Measurements from ENCODE around the gene NDUFB2. TPM values are rescaled to one million over a fixed set of nuclear protein-coding genes. Genes with fewer than 3 reads are reported as not detected.
A peak's percentile ranks its signal among the peaks of the same experiment; 100 is the strongest.

NDUFB2 gene
- total and polyA plus RNA-seq, 2 donors (not counting 1 experiment from before 2014, with no cell fraction given) = 67.9 to 171 TPM

DNA sequence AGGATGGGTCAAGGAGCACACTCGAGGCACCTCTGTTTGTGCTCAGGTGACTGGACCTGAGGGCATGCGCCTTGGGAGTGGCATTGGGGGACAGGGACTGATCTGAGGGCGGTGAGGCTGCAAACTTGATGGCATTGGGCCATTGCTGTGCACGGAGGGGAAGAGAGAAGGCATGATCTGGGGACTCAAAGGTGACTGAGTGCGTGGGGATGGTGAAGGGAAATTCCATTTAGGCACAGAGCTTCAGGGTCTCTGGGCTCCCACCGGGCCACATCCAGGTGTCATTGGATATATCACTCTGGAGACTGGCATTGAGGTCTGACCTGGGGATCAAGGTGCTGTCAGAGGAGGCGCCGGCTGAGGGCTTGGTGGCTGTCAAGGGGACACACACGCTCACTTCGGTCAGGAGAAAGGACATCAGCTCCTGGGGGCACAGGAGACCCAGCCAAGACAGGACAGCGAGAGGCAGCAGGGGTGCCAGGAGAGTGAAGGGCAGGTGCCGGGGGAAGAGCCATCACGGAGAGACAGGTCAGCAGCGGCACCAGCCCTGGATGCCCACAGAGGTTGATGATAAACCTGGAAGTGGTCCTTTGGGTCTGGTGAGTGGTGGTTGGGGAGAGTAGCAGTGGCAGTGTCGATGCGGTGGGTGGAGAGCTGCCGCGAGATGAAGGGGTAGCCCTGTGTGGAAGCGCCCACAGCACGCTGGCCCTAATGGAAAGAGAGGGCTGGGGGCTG, 18.3 kb upstream of the NDUFB2 start:
- Histone ChIP-seq H3K4me2 (replicated peaks; ENCODE audit: low read depth, low read length, poor library complexity, severe bottlenecking) (peak overlapping the region; percentile 6), H3K36me3 (replicated peaks in 1 of 2; ENCODE audit: control extremely low read depth in 1 of 2, control insufficient read depth in 1 of 2, extremely low read depth in 1 of 2, insufficient read depth in 2 of 2, low read length in 1 of 2) (peaks cover 0 to 32% of the 10 kb centered on the region in 2 experiments), H3K9me3 (ENCODE audit: control extremely low read depth in 1 of 3, control insufficient read depth in 2 of 3, insufficient read depth in 1 of 3, low read length in 2 of 3) (peaks cover 0 to 7% (median 0%) of the 10 kb centered on the region in 3 donors), H2AFZ (ENCODE audit: insufficient read depth, low read depth, low read length, poor library complexity, severe bottlenecking) (no peak overlapping the region), H3K4me3 (ENCODE audit: control extremely low read depth in 1 of 5, extremely low read depth in 1 of 5, insufficient read depth in 1 of 5, low read depth in 2 of 5, low read length in 4 of 5) (no peak overlapping the region), H3K27me3 (replicated peaks in 1 of 4; ENCODE audit: control extremely low read depth in 1 of 4, control insufficient read depth in 3 of 4, insufficient read depth in 4 of 4, low read length in 3 of 4) (no peaks in the 10 kb centered on the region), H3K27ac (ENCODE audit: low read length in 2 of 2) (no peak overlapping the region), H3K9ac (ENCODE audit: low read length) (no peak overlapping the region), H3K4me1 (ENCODE audit: control insufficient read depth in 2 of 2, insufficient read depth in 2 of 2, low read length in 2 of 2) (peaks cover 42 to 48% of the 10 kb centered on the region in 2 donors), H3K79me2 (ENCODE audit: control insufficient read depth, insufficient read depth, low read length) (peaks cover 40% of the 10 kb centered on the region), H4K20me1 (ENCODE audit: control insufficient read depth, insufficient read depth, low read length, poor library complexity, severe bottlenecking) (no peaks in the 10 kb centered on the region)
- Mint-ChIP-seq H3K27ac (peak overlapping the region; percentile 51), H3K4me3 (no peak overlapping the region), H3K4me1 (peaks cover 45% of the 10 kb centered on the region), H3K27me3 (no peaks in the 10 kb centered on the region), H3K9me3 (ENCODE audit: insufficient read depth) (no peaks in the 10 kb centered on the region)
- no peak for DNase-seq
- 99% methylated on average over 20 of the region's 20 CpGs for WGBS (ENCODE audit: insufficient coverage)
- ChIA-PET CTCF (interaction anchor here (1.1 to 3.2 kb wide), 2 partner anchors 25 to 133 kb away, joined by 3 to 17 read pairs; no protein-coding TSS in a partner anchor), POLR2A (no interaction called here)
- no peak for ATAC-seq (ENCODE audit: low read depth)
- intact Hi-C loops (cut with micrococcal nuclease) = loop anchor here (10.0 kb wide), 2 partner anchors 283 to 1333 kb away; partner anchors contain the start of genes FMC1 and SLC37A3
- no peak for TF ChIP-seq EZH2 (IDR thresholded peaks at IDR 0.05; ENCODE audit: borderline replicate concordance, insufficient read depth, low read depth, low read length, poor library complexity, severe bottlenecking)
- TF ChIP-seq, protein P1, sequence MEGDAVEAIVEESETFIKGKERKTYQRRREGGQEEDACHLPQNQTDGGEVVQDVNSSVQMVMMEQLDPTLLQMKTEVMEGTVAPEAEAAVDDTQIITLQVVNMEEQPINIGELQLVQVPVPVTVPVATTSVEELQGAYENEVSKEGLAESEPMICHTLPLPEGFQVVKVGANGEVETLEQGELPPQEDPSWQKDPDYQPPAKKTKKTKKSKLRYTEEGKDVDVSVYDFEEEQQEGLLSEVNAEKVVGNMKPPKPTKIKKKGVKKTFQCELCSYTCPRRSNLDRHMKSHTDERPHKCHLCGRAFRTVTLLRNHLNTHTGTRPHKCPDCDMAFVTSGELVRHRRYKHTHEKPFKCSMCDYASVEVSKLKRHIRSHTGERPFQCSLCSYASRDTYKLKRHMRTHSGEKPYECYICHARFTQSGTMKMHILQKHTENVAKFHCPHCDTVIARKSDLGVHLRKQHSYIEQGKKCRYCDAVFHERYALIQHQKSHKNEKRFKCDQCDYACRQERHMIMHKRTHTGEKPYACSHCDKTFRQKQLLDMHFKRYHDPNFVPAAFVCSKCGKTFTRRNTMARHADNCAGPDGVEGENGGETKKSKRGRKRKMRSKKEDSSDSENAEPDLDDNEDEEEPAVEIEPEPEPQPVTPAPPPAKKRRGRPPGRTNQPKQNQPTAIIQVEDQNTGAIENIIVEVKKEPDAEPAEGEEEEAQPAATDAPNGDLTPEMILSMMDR (IDR thresholded peaks at IDR 0.05) = no peak

DNA sequence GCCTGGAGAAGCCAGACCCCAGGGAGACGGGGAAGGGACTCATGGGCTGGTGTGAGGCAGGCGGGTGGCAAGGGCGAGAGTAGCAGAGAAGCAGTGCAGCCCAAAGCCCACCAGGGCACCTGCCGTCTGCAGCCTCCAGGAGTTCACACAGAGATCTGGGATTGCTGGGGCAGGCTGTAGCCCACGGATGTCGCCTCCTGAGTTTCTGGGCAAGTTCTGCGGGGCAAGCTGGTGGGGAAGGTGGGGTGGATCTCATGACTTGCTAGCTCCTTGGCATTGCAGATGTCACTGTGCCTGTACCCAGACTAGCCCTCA, 17.7 kb upstream of the NDUFB2 start:
- Histone ChIP-seq H2AFZ (ENCODE audit: insufficient read depth, low read depth, low read length, poor library complexity, severe bottlenecking) (no peak overlapping the region), H3K4me3 (ENCODE audit: control extremely low read depth in 1 of 5, extremely low read depth in 1 of 5, insufficient read depth in 1 of 5, low read depth in 2 of 5, low read length in 4 of 5) (no peak overlapping the region), H3K36me3 (replicated peaks in 1 of 2; ENCODE audit: control extremely low read depth in 1 of 2, control insufficient read depth in 1 of 2, extremely low read depth in 1 of 2, insufficient read depth in 2 of 2, low read length in 1 of 2) (peaks cover 0 to 34% of the 10 kb centered on the region in 2 experiments), H3K4me2 (replicated peaks; ENCODE audit: low read depth, low read length, poor library complexity, severe bottlenecking) (no peak overlapping the region), H4K20me1 (ENCODE audit: control insufficient read depth, insufficient read depth, low read length, poor library complexity, severe bottlenecking) (no peaks in the 10 kb centered on the region), H3K27me3 (replicated peaks in 1 of 4; ENCODE audit: control extremely low read depth in 1 of 4, control insufficient read depth in 3 of 4, insufficient read depth in 4 of 4, low read length in 3 of 4) (no peaks in the 10 kb centered on the region), H3K9me3 (ENCODE audit: control extremely low read depth in 1 of 3, control insufficient read depth in 2 of 3, insufficient read depth in 1 of 3, low read length in 2 of 3) (peaks cover 0 to 4% (median 0%) of the 10 kb centered on the region in 3 donors), H3K9ac (ENCODE audit: low read length) (no peak overlapping the region), H3K4me1 (ENCODE audit: control insufficient read depth in 2 of 2, insufficient read depth in 2 of 2, low read length in 2 of 2) (peaks cover 39 to 43% of the 10 kb centered on the region in 2 donors), H3K27ac (ENCODE audit: low read length in 2 of 2) (no peak overlapping the region), H3K79me2 (ENCODE audit: control insufficient read depth, insufficient read depth, low read length) (peaks cover 40% of the 10 kb centered on the region)
- 98% methylated on average over 7 of the region's 7 CpGs for WGBS (ENCODE audit: insufficient coverage)
- no peaks in the 10 kb centered on the region for H3K9me3 Mint-ChIP-seq (ENCODE audit: insufficient read depth)
- TF ChIP-seq, protein P1 (IDR thresholded peaks at IDR 0.05) = no peak
- no peak for TF ChIP-seq EZH2 (IDR thresholded peaks at IDR 0.05; ENCODE audit: borderline replicate concordance, insufficient read depth, low read depth, low read length, poor library complexity, severe bottlenecking)
- POLR2A ChIA-PET = no interaction called here
- no peak overlapping the region for H3K27ac Mint-ChIP-seq
- intact Hi-C loops (cut with micrococcal nuclease) = loop anchor here (10.0 kb wide), 2 partner anchors 284 to 1334 kb away; partner anchors contain the start of genes FMC1 and SLC37A3
- no peak for DNase-seq
- no peak overlapping the region for H3K4me3 Mint-ChIP-seq
- peaks cover 41% of the 10 kb centered on the region for H3K4me1 Mint-ChIP-seq
- CTCF ChIA-PET = interaction anchor here (0.7 to 1.1 kb wide), 2 partner anchors 133 kb away, joined by 3 read pairs; no protein-coding TSS in a partner anchor
- no peaks in the 10 kb centered on the region for H3K27me3 Mint-ChIP-seq
- ATAC-seq (ENCODE audit: low read depth) = no peak
